NCI-H2081 treated with DMSO at 0.1 percent for 48 hours (cell line): ENCODE data around the gene MAST4.
A peak's percentile ranks its signal among the peaks of the same experiment; 100 is the strongest.
"Not testable (repeated sequence)": the region's sequence is repeated elsewhere in the genome, so short reads cannot be mapped to it uniquely, and the experiment has no call there.

Experiments used
- DNase-seq: peaks from one replicate; lab custom pipeline; 2025; lab: John Stamatoyannopoulos, UW

MAST4 gene

DNA sequence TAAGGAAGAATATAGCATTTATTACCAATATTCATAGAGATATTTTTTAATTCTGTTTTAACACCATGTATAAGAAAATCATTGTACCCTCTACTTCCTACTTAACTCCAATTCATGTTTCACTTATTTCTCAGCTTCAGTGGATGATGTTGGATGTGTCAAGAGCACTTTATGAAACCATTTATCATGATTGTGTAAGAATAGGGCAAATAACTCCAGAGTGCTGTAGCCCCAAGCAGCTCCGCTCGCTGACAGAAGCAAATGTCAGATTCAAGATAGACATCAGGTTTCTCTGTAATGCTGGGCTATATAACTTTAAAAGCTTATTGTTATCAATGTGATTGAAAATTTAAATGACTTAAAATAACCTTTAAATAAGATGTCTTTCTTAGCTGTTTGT, 50.4 kb downstream of the MAST4 start:
- DNase-seq: no peak

DNA sequence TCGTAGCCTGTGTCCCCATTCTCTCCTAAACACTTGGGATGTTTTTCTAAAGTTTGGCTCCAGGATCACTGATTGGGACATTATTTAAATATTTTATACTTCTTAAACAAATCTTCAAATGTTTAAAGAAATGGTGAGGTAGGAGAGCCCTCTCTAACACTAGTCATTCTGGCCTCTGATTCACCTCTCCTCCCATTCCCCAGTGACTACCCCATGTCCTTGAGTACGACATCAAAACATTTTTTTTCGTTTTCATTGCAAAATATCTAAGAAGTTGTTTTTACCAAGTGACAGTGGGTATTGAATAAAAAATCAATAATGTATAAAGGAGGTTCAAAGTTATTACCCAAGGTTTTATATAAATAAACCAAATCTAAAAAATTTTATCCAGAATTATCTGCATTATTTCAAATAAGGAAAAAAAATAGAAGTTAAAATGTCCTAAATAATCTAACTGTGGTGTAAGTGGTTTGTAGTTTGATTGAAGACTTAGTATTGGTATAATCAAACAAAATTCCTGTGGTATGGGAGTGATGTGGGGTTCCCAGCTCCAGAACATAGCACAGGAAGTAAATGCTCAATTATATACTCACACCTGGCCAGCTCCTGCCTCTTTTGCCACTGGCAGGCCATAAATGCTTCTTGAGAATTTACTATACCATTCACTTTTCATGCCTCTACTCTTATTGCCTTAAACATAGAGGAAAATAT, 51.1 kb downstream of the MAST4 start:
- DNase-seq: no peak

DNA sequence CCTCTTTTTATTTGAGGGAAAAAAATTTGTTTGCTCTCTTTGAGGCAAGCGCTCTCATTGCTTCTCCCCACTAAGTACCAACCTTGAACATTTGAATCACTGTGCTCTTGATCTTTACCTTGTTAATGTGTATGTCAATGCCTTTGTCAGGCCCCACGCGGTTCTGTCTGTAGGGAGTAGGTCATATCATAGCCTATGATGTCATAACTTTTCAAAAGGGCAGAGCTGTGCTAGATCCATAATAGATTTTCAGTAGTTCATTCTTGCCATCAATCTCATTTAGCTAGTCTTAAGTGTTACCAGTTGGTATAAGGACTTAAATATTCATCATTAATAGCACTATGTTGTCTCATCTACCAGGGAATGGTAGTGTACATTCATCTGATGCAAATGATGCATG, 56.6 kb downstream of the MAST4 start:
- DNase-seq: no peak

DNA sequence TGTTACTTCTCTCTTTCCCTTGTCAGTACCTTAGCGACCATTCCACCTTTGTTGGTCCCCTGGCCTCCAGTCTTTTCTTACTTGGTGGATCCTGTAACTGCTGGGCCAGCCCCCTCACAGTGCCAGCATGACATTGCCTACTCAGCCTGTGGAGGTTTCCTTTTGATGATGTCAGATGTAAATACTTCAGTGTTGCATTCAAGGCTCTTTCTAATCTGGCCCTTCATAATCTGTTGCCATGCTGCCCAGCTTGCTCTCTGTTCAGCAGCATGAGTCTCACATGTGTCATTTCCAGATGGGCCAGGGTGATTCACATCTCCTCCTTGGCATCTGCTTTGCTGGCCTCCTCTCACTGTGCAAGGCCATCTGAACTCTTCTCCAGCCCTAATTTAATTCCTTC, 57.1 kb downstream of the MAST4 start:
- DNase-seq: no peak

DNA sequence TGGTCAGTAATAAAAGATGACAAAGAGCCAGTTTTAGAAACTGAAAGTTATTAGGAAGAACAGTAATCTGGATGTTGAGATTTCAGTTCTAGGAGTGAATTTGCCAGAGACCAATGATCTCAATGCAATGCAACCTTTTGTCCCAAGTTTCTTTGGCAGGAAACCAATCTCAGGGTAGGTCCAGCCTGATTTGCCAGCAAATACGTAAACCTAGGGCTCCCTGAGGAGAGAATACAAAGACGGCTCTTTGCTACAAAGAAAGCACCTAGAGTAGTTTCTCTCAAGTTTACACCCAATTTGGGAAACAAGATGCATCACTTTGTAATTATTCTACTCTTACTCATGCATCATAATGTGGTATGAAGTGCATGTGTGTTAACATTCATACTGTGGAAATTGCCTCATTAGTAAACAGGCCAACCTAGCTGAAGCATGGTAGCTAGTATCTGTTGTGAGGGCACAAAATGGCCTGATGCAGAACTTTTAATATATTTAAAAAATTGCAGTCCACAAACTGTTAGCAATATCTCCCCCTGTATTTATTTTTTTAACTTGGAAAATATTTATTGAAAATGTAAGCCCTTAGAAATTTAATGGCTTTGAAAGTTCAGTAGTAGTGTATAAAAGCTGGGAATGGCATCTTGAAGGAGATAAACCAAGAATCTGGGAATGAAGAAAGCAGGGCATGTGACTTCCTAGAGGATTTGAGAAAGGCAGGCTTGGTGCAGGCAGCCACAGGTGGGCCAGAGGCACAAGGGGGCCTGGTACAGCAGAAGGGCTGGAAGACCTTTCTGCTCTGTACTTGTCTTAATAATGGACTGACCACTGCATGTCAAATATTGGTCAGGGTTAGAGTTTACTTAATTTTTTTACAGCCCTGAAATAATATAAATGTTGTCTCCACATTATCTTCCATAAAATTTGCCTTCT, 59.5 kb downstream of the MAST4 start:
- no peak for DNase-seq

DNA sequence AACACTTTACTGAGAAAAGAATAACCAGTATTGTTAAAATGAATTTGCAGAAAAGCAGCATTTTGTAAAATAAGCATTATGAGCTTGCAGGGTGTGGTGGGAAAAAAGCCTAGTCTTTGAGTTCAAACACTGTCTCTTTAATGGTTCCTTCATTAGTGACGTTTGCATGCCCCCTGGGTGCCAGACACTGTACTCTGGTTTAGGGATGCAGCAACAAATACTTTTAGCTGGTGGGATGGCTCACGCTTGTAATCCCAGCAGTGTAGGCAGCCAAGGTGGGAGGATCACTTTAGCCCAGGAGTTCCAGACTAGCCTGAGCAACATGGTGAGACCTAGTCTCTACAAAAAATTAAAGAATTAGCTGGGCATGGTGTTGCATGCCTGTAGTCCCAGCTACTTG, 62.3 kb downstream of the MAST4 start:
- DNase-seq: no peak

DNA sequence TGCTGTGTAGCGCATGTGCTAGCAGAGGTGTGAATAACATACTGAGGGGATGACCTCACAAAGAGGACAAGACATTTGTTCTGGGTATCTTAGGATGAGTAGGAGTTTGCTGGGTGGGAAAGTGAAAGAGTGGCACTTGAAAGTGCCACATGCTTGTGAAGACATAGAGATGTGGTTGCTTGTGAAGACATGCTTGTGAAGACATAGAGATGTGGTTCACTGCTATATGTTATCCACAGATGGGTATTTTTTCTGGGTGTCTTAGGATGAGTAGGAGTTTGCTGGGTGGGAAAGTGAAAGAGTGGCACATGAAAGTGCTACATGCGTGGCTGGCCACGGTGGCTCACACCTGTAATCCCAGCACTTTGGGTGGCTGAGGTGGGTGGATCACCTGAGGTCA, 63.6 kb downstream of the MAST4 start:
- no peak for DNase-seq

DNA sequence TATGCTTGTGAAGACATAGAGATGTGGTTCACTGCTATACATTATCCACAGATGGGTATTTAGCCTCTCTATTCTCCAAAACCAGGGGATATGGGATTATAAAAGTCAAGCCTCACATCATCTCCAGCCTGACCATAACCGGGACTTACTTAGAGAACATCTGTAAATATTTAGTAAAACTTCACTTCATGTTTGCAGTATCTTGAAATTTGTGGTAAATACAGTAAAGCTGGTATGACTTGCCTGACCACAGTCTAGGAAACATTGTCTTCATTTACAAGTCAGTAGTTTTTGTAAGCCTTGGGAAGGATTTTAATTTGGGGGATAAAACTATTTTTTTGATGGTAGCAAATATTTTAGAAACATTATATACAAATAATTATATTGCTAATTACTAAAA, 64.2 kb downstream of the MAST4 start:
- DNase-seq: no peak

DNA sequence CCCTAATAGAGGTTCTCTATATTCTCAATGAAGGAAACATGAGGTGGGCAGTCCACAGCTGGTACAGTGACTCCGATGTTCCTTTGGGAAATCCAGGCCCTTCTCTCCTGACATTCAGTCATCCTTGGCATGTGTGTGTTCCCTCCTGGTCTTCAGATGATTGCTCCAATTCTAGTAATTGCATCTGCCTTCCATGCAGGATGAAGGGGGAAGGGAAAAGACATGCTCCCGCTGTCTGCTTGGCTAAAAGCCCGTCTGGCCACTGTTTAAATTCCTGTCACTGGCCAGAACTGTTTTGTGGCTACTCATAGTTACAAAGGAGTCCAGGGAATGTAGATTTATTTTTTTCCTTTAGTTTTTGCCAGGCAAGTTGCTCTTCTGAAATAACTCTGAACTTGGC, 65.0 kb downstream of the MAST4 start:
- DNase-seq: no peak

DNA sequence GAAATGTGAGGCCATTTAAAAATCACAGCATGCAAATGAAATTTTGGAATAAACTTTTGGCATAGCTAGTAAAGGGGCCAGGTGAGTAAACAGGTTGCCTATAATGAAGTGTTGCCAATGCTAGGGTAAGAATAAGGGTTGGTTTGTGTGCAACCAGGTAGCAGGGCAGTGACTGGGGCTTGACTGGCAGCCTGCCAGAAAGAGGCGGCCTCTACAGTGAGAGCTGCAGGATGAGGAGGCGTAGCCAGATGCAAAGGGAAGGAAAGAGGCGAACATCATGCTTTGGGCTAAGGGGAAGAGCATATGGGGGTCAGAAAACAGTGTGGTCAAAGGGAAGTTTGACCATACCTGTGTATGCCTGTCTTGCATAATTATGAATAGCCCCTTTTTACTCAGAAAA, 70.6 kb downstream of the MAST4 start:
- peak; percentile 30 for DNase-seq

DNA sequence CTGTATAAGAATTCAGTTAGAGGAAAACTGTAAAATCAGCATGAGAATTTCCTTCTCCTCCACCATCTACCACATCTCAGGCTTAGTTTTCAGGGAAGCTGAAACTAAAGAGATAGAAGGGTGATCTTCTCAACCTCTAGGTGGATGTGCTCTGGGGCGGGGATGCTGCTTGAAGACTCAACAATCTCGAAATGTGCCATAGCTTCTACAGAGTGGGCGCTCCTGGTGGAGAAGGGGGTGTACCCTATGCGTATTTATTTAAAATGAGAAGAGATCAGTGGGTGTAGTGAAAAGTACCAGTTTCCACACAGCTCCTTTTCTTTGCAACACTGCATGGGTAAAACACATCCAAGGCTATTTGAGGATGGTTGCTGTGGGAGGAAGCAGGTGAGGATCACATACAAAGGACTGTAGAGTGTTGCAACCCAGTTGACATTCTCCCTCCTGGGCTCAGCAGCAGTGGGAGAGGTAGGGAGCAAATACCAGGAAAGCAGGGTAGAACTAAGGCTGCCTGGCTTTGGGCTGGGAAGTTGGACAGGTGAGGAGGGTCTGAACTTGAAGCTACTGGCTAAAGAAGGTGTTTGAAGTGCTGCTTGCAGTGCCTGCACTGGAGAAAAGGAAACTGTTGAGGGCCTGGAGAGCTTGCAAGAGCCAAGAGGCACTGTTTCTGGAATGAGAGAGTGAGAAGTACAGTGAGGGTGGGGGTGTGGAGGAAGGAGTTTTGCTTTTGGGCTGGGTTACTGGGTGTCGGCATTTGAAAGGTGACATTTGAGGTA, 73.1 kb downstream of the MAST4 start:
- DNase-seq: no peak

DNA sequence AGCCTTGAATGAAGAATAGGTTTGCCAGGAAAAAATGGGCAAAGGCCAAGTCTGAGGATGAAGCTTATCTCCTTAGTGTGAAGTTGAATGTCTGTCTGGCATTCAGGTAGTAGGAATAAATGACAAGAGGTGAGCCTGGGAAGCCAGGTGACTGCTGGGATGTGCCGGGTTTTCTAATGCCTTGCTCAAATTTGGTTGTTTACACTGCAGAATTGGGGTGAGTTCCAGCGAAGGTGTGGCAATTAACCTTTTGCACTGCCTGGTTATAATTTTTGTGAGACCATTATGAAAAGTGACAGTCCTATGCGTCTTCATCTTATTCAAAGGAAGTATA, 73.6 kb downstream of the MAST4 start:
- no peak for DNase-seq

DNA sequence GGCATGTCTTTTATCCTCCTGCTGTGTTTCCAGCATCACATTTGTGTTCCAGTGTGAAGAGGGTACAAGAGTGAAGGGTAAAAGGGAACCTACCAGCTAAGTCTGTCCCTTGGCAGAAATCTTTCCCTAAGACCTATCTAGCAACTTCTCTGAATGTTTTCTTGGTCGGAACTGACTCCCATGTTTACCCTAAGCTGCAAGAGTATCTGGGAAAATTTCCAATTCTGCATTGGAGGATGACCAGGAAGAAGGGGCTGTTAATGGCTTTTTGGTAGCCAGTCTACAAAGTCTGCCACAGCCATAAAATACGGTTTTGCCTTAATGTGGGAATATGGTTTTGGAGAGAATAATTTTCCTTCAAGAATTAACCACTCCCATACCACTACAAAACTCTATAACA, 75.1 kb downstream of the MAST4 start:
- DNase-seq: no peak

DNA sequence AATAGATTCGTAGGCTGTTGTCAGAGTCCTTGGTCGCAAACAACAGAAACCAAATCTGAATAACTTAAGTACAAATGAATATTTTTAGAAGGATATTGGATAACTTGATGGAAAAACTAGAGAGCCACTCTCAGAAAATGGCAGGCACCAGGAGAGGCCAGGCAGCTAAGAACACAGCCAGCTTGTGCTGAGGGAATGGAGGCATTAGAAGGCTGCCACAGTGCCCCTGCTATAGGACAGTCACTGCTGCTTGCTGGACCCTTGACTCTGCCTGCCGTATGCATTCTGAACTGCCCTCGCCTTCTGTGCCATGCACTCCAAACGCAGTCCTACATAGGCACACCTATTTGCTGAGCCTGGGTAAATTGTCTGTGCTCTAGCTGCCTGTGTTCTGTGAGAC, 78.6 kb downstream of the MAST4 start:
- DNase-seq: no peak

DNA sequence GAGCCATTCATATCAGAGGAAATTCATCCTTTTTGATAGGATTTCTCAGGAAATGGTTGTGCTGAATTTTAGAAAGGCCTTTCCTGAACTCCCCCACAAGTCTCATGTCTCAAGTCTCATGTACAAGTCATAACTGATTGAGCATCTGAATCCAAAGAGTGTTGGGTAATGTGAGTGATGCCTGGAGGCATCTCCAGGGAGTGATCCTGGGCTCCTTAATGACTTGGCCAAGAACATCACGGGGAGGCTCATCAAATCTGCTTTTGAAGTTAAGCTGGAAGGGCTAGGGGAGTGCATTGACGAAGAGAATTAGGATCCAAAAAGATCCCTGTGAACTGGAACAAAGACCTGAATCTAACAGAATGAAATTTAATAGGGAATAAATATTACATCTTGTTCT, 79.2 kb downstream of the MAST4 start:
- DNase-seq: no peak

DNA sequence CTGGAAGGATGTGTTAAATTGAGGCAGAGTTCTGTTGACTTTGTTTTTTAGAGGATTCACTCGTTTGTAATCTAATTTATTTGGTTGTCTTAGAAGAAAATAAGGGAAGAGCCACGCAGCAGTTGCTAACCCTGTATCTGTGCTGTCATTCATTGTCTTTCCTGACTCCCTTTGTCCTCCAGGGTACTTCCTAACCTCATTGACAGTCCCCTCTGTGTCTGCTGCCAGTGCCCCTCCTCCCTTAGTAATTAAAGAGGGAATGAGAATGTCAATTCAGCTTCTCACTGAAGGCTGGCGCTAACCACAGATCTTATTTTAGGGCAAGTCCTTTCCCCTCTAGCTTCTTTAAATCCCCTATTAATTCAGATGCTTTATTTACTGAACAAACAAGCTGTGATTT, 84.0 kb downstream of the MAST4 start:
- no peak for DNase-seq

DNA sequence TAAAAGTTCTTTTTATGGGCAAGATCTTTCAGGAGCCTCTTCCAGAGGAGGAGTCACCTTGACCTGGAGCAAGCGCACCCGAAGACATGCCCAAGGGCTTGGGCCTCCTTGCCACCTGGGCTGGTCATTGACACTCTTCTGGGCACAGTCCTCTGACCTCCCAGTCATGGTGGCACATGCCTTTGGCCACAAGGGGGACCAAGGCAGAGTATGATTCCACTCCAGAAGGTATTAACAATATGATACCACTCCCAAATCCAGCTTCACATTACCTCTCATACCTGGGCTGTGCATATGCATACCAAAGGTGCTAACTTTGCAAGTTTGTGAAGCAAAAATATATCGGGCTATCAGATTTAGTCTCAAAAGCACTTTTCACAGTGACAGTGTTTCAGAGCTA, 84.6 kb downstream of the MAST4 start:
- DNase-seq: no peak

DNA sequence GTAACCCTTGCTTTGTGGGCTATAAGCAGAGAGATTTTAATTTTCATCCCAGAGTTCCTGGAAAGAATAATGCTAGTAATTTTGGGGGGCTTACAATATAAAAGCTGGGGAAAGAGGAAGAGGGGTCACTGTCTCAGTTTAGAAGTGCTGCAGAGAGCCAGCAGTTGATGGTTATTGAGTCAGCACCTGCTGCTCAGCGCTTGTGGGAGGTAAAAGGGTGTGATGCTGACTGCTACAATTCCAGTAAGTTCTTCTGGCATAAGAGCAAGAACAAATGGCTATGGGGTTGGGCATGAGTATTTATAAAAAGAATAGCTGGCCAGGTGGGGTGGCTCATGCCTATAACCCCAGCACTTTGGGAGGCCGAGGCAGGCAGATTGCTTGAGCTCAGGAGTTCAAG, 88.5 kb downstream of the MAST4 start:
- DNase-seq: no peak

DNA sequence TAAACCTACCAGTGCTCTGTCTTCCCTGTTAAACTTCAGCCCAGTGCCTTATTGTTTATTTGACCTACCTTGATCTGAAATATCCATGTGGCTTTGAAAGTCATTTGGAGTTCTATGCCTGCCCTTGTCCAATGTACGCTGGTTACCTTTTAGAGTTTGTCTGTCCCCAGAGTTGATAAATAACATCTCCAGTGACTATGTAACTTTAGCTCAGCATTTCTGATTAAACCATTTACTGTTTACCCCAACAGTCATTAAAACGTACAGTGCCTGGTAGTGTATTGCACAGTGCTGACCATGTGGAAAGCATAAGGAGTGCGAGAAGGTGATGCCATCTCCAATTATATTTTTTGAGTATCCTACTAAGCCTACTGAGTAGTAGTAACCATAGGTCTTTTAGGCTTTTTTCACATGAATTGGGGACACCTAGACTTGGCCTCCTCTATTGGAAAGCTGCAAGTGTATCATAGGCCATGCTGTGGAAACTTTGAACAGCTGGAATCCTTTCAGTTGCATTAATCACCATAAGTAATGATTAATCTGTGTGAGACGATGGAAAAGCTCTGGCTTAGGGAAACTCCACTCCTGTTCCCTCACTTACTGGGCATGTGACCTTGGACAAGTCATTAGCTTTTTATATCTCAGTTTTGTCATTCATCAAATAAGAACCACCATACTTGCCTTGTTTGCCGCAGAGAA, 93.5 kb downstream of the MAST4 start:
- no peak for DNase-seq

DNA sequence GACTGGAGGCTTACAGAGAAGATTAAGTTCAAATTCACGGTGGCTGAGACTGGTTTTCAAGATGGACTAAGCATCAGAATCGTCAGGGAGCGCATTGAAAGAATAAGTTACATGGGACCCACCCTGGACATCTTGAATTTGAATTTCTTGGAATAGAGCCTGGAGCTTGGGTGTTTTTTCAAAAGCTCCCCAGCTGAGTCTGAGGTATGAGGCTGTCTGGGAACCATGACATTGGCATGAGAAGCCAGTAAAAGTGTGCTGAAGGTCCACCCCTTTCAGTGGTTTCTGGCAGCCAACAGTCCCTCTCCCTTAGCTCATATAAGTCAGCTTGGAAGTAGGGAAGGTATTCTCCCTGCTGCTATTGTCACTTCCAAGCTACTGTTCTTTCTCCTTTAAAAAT, 97.8 kb downstream of the MAST4 start:
- no peak for DNase-seq

DNA sequence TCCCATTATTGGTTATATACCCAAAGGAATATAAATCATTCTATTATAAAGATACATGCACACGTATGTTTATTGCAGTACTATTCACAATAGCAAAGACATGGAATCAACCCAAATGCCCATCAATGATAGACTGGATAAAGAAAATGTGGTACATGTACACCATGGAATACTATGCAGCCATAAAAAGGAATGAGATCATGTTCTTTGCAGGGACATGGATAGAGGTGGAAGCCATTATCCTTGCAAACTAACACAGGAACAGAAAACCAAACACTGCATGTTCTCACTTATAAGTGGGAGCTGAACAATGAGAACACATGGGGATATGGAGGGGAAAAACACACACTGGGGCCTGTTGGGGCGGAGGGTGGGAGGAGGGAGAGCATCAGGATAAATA, 99.6 kb downstream of the MAST4 start:
- not testable (repeated sequence) for DNase-seq
